H1 (cell line): ENCODE measurements around the gene ACSF2. TPM values are rescaled to one million over a fixed set of nuclear protein-coding genes. Genes with fewer than 3 reads are reported as not detected.

ENCODE experiments used
- POU5F1 ChIP-seq: IDR thresholded peaks from 2 replicates; pipeline ENCODE4 v1.6.1; 2011; ENCODE audit warnings: low read depth, mild to moderate bottlenecking, low read length, moderate library complexity
- polyA plus RNA-seq, 7 experiments: library from polyadenylated mRNA; depleted of rRNA in 3 of 7; stranded (reverse) in 5 of 7; unstranded in 2 of 7; fragments of >200 nt in 5 of 7; fragments of 200-250 nt in 2 of 7; gene quantifications; 1 replicate in 5 of 7; 2 replicates in 1 of 7; 4 replicates in 1 of 7; pipeline versions ENCODE4 v1.2.1 to v1.2.3, GENCODE V29; 2011 to 2013; ENCODE audit warnings: missing spikeins in 2 of 7, mixed read lengths in 2 of 7
- total RNA-seq: library from RNA; stranded (reverse); fragmentation: NEBNext Ultra II Directional; extraction: Animal tissue kit (Norgen Biotek cat#: 25700); gene quantifications from 2 replicates; pipeline ENCODE4 v1.2.1, GENCODE V29; 2021

The ACSF2 gene
- total and polyA plus RNA-seq, 2 of the 8 experiments (the other 6 are each of a cell fraction or from before 2014, with no cell fraction given): 14.5 to 16.3 TPM

GRCh38 chr17:50518384-50519023 lies 92.5 kb downstream of the ACSF2 start (continued):
- TF ChIP-seq POU5F1: no peak
